B cell (primary cell): ENCODE data around the gene CEP112. TPM values are rescaled to one million over a fixed set of nuclear protein-coding genes. Genes with fewer than 3 reads are reported as not detected.

Experiments
- ATAC-seq: fragments of 200-7000 bp; cut with Tn5 transposase; one replicate; pipeline ENCODE4 v1.10.0; 2021; ENCODE audit warnings: low read depth, mild to moderate bottlenecking, moderate number of reproducible peaks, moderate library complexity
- CTCF ChIA-PET: fragments of 350-600 bp; sonication (Branson Sonifier 250); formaldehyde crosslinking; loops from one replicate; lab custom pipeline; 2021; ENCODE audit warnings: antibody characterized with exemption, inconsistent platforms; lab: Charles Lee
- POLR2A ChIA-PET: fragments of 350-600 bp; sonication (Branson Sonifier 250); formaldehyde crosslinking; loops from one replicate; lab custom pipeline; 2021; ENCODE audit warnings: antibody characterized with exemption; lab: Charles Lee
- DNase-seq: peaks from one replicate; pipeline ENCODE4 v3.0.0; 2013
- H2AFZ ChIP-seq: 2 replicates; pipeline ENCODE4 v1.6.1; 2012; ENCODE audit warnings: mild to moderate bottlenecking, low read depth, low read length; ENCODE audit not compliant: insufficient read depth, poor library complexity, severe bottlenecking
- H3K27ac ChIP-seq, 2 donors: 1 replicate in 1 of 2; 2 replicates in 1 of 2; pipeline ENCODE4 v1.5.1; 2012 to 2013; ENCODE audit warnings: low read length in 2 of 2, mild to moderate bottlenecking in 2 of 2, moderate library complexity in 1 of 2
- H3K27me3 ChIP-seq, 4 experiments: fragments of 200-600 bp in 1 of 4; sonication (generic) in 1 of 4; replicated peaks in 1 of 4; 1 replicate in 2 of 4; 2 replicates in 2 of 4; pipeline versions ENCODE4 v1.6.1 to v1.7.0; 2013 to 2016; ENCODE audit warnings: low read length in 3 of 4, mild to moderate bottlenecking in 2 of 4, mixed read lengths in 1 of 4, moderate library complexity in 1 of 4; ENCODE audit not compliant: insufficient read depth in 4 of 4, control insufficient read depth in 3 of 4; ENCODE audit errors: control extremely low read depth in 1 of 4
- H3K36me3 ChIP-seq, 2 experiments: replicated peaks in 1 of 2; 1 replicate in 1 of 2; 2 replicates in 1 of 2; pipeline versions ENCODE4 v1.6.1 to v1.7.1; 2013; ENCODE audit warnings: low read length in 1 of 2; ENCODE audit not compliant: insufficient read depth in 2 of 2, control insufficient read depth in 1 of 2; ENCODE audit errors: control extremely low read depth in 1 of 2, extremely low read depth in 1 of 2
- H3K4me1 ChIP-seq, 2 donors: fragments of 200-600 bp in 1 of 2; sonication (generic) in 1 of 2; 1 replicate in 1 of 2; 2 replicates in 1 of 2; pipeline versions ENCODE4 v1.5.1 to v1.6.1; 2013 to 2017; ENCODE audit warnings: low read length in 2 of 2; ENCODE audit not compliant: control insufficient read depth in 2 of 2, insufficient read depth in 2 of 2
- H3K4me2 ChIP-seq: replicated peaks from 2 replicates; pipeline ENCODE3; 2012; ENCODE audit warnings: mild to moderate bottlenecking, low read depth, low read length; ENCODE audit not compliant: poor library complexity, severe bottlenecking
- H3K4me3 ChIP-seq, 5 experiments: fragments of 200-600 bp in 1 of 5; sonication (generic) in 1 of 5; 1 replicate in 3 of 5; 2 replicates in 2 of 5; pipeline versions ENCODE4 v1.5.1 to v1.7.0; 2011 to 2016; ENCODE audit warnings: low read length in 4 of 5, mild to moderate bottlenecking in 4 of 5, low read depth in 2 of 5, control low read depth in 1 of 5, moderate library complexity in 1 of 5; ENCODE audit not compliant: insufficient read depth in 1 of 5; ENCODE audit errors: control extremely low read depth in 1 of 5, extremely low read depth in 1 of 5
- H3K79me2 ChIP-seq: fragments of 200-600 bp; sonication (generic); one replicate; pipeline ENCODE4 v1.6.0; 2016; ENCODE audit warnings: low read length; ENCODE audit not compliant: control insufficient read depth, insufficient read depth
- H3K9ac ChIP-seq: fragments of 200-600 bp; sonication (generic); 2 replicates; pipeline ENCODE4 v1.6.1; 2017; ENCODE audit warnings: mild to moderate bottlenecking, low read length, moderate library complexity
- H3K9me3 ChIP-seq, 3 donors: one replicate each; pipeline versions ENCODE4 v1.6.1 to v1.7.1; 2013; ENCODE audit warnings: low read length in 2 of 3; ENCODE audit not compliant: control insufficient read depth in 2 of 3, insufficient read depth in 1 of 3; ENCODE audit errors: control extremely low read depth in 1 of 3
- H4K20me1 ChIP-seq: 2 replicates; pipeline ENCODE4 v1.6.0; 2012; ENCODE audit warnings: mild to moderate bottlenecking, low read length; ENCODE audit not compliant: insufficient read depth, control insufficient read depth, poor library complexity, severe bottlenecking
- H3K27ac Mint-ChIP-seq: one replicate; pipeline ENCODE4 v1.8.0; 2021; ENCODE audit warnings: mixed read lengths
- H3K27me3 Mint-ChIP-seq: one replicate; pipeline ENCODE4 v1.8.0; 2021; ENCODE audit warnings: mixed read lengths
- H3K4me1 Mint-ChIP-seq: one replicate; pipeline ENCODE4 v1.8.0; 2021; ENCODE audit warnings: mixed read lengths
- H3K4me3 Mint-ChIP-seq: one replicate; pipeline ENCODE4 v1.8.0; 2021; ENCODE audit warnings: mixed read lengths
- H3K9me3 Mint-ChIP-seq: one replicate; pipeline ENCODE4 v1.8.0; 2022; ENCODE audit warnings: mixed read lengths; ENCODE audit not compliant: insufficient read depth
- CTCF ChIP-seq: fragments of 200-600 bp; IDR thresholded peaks from one replicate; pipeline ENCODE4 v1.8.0; 2022; ENCODE audit warnings: antibody characterized with exemption, mild to moderate bottlenecking
- EZH2 ChIP-seq: IDR thresholded peaks from 2 replicates; pipeline ENCODE4 v1.6.1; 2012; ENCODE audit warnings: borderline replicate concordance, low read depth, mild to moderate bottlenecking, moderate library complexity, low read length; ENCODE audit not compliant: insufficient read depth, poor library complexity, severe bottlenecking
- WGBS: methylation state at CpG from one replicate; pipeline ENCODE4 v1.1.5; 2013; ENCODE audit warnings: missing lambda C conversion rate; ENCODE audit not compliant: insufficient coverage; 5-methylcytosine and 5-hydroxymethylcytosine counted together
- intact Hi-C: fragments of 100-400 bp; cut with micrococcal nuclease; formaldehyde crosslinking; loops from one replicate; pipeline ENCODE4 v1.10.0; 2022
- polyA plus RNA-seq: library from polyadenylated mRNA; depleted of rRNA; stranded (reverse); fragments of >200 nt; gene quantifications from 2 replicates; pipeline ENCODE4 v1.2.3, GENCODE V29; 2012
- total RNA-seq, 2 donors: library from RNA; stranded (reverse); fragments of 120-200 nt in 1 of 2; gene quantifications; 1 replicate in 1 of 2; 2 replicates in 1 of 2; pipeline versions ENCODE4 v1.2.3 to v1.2.4, GENCODE V29; 2013 to 2022

CEP112 gene
- total and polyA plus RNA-seq, 2 donors (not counting 1 experiment from before 2014, with no cell fraction given), result 0.57 to 4.6 TPM

- ATAC-seq (no peak), DNase-seq (no peak)
- TF ChIP-seq CTCF, result no peak
- TF ChIP-seq EZH2, result no peak
- H3K4me3 Mint-ChIP-seq, result no peak overlapping the region
- H3K4me1 ChIP-seq, result peaks cover 2 to 3% of the 10 kb centered on the region in 2 donors
- no peak overlapping the region for H3K27ac Mint-ChIP-seq
- no peaks in the 10 kb centered on the region for H3K9me3 Mint-ChIP-seq
- no peak overlapping the region for H3K4me3 ChIP-seq
- H3K27ac ChIP-seq, result no peak overlapping the region
- POLR2A ChIA-PET, result no interaction called here
- CTCF ChIA-PET, result interaction anchor here (0.6 kb wide), 1 partner anchor 1139 kb away, joined by 3 read pairs; no protein-coding TSS in a partner anchor
- H3K27me3 Mint-ChIP-seq, result peaks cover 4% of the 10 kb centered on the region
- H3K4me1 Mint-ChIP-seq, result peaks cover under 1% of the 10 kb centered on the region
- H3K79me2 ChIP-seq, result peaks cover 6% of the 10 kb centered on the region
- H3K4me2 ChIP-seq, result no peak overlapping the region
- no peaks in the 10 kb centered on the region for H3K9me3 ChIP-seq
- H2AFZ ChIP-seq, result no peak overlapping the region
- H3K9ac ChIP-seq, result no peak overlapping the region
- peaks cover 0 to 2% of the 10 kb centered on the region in 2 experiments for H3K36me3 ChIP-seq
- no peaks in the 10 kb centered on the region for H3K27me3 ChIP-seq
- no peaks in the 10 kb centered on the region for H4K20me1 ChIP-seq
- WGBS, result 93% methylated on average over 4 of the region's 4 CpGs
- intact Hi-C loops, result no loop called here
These were observed 6.1 kb downstream of the CEP112 start for GRCh38 chr17:66185862-66186261.

- H3K27me3 Mint-ChIP-seq, result peaks cover 4% of the 10 kb centered on the region
- H3K4me3 Mint-ChIP-seq, result no peak overlapping the region
- no peak overlapping the region for H2AFZ ChIP-seq
- H3K4me1 Mint-ChIP-seq, result no peaks in the 10 kb centered on the region
- no peak for ATAC-seq
- H4K20me1 ChIP-seq, result no peaks in the 10 kb centered on the region
- no peak overlapping the region for H3K4me3 ChIP-seq
- H3K4me1 ChIP-seq, result no peaks in the 10 kb centered on the region
- H3K4me2 ChIP-seq, result no peak overlapping the region
- H3K27ac Mint-ChIP-seq, result no peak overlapping the region
- H3K79me2 ChIP-seq, result peaks cover 6% of the 10 kb centered on the region
- no peak for DNase-seq
- no peak overlapping the region for H3K27ac ChIP-seq
- ChIA-PET POLR2A (no interaction called here), CTCF (interaction anchor here (0.6 kb wide), 1 partner anchor 148 kb away, joined by 3 read pairs; no protein-coding TSS in a partner anchor)
- TF ChIP-seq CTCF (no peak), EZH2 (no peak)
- H3K36me3 ChIP-seq, result peaks cover 0 to 2% of the 10 kb centered on the region in 2 experiments
- no peak overlapping the region for H3K9ac ChIP-seq
- WGBS, result 100% methylated on average over 1 of the region's 1 CpG
- no peaks in the 10 kb centered on the region for H3K27me3 ChIP-seq
- H3K9me3 Mint-ChIP-seq, result no peaks in the 10 kb centered on the region
- H3K9me3 ChIP-seq, result no peaks in the 10 kb centered on the region
- intact Hi-C loops, result no loop called here
These were observed 7.5 kb downstream of the CEP112 start for GRCh38 chr17:66184392-66184791.
